HepG2 (cell line): Measurements from ENCODE around the gene CA10. TPM values are rescaled to one million over a fixed set of nuclear protein-coding genes. Genes with fewer than 3 reads are reported as not detected.
A peak's percentile ranks its signal among the peaks of the same experiment; 100 is the strongest.

Experiments
- ATAC-seq: fragments of 200-7000 bp; cut with Tn5 transposase; 3 replicates; pipeline ENCODE4 v1.9.1; 2020; ENCODE audit warnings: mild to moderate bottlenecking, moderate library complexity
- BruUV-seq: library from RNA; stranded (reverse); fragments of 400-500 nt; replicated peaks from 2 replicates; lab custom pipeline; 2021; lab: Mats Ljungman, UMichigan
- CTCF ChIA-PET: fragments of 300-600 bp; formaldehyde crosslinking; extraction: SDS; loops from one replicate; lab custom pipeline; 2021; ENCODE audit warnings: low total read pairs, inconsistent platforms, low intra/inter-chr PET ratio; lab: Yijun Ruan, JAX
- POLR2A ChIA-PET: fragments of 350-600 bp; sonication (Branson Sonifier 250); formaldehyde crosslinking; loops from one replicate; lab custom pipeline; 2020; ENCODE audit warnings: antibody characterized with exemption, inconsistent platforms; lab: Yijun Ruan, JAX
- DNase-seq: peaks from one replicate; pipeline ENCODE4 v3.0.0-alpha.2; 2015; ENCODE audit warnings: low spot score
- FAIRE-seq: peaks from 3 replicates; lab custom pipeline; 2011; peaks lifted over from hg19 to GRCh38; lab: Jason Lieb, UNC
- H2AFZ ChIP-seq: one replicate; pipeline ENCODE4 v1.6.1; 2011; ENCODE audit warnings: low read length, inconsistent platforms
- H3K27ac ChIP-seq: fragments of 300-600 bp; 3 replicates; pipeline ENCODE4 v1.8.0; 2011; ENCODE audit warnings: mixed run types, mild to moderate bottlenecking, mixed read lengths, low read length, inconsistent platforms; ENCODE audit not compliant: insufficient read depth; ENCODE audit errors: extremely low read length
- H3K27me3 ChIP-seq, 2 experiments: fragments of 200-600 bp in 1 of 2; 2 replicates in 1 of 2; 3 replicates in 1 of 2; pipeline versions ENCODE4 v1.6.0 to v1.8.0; 2011; ENCODE audit warnings: low read length in 2 of 2, mild to moderate bottlenecking in 2 of 2, moderate library complexity in 2 of 2, inconsistent platforms in 1 of 2; ENCODE audit not compliant: insufficient read depth in 2 of 2, control insufficient read depth in 1 of 2
- H3K36me3 ChIP-seq, 2 experiments: fragments of 200-600 bp in 1 of 2; replicated peaks in 1 of 2; 2 replicates in 1 of 2; 3 replicates in 1 of 2; pipeline versions ENCODE4 v1.5.1 to v1.8.0; 2011; ENCODE audit warnings: low read length in 2 of 2, inconsistent platforms in 1 of 2; ENCODE audit not compliant: insufficient read depth in 2 of 2, control insufficient read depth in 1 of 2
- H3K4me1 ChIP-seq: 2 replicates; pipeline ENCODE4 v1.5.1; 2012; ENCODE audit warnings: low read length, inconsistent platforms; ENCODE audit not compliant: insufficient read depth
- H3K4me2 ChIP-seq: 2 replicates; pipeline ENCODE4 v1.6.0; 2011; ENCODE audit warnings: low read depth, low read length, inconsistent platforms
- H3K4me3 ChIP-seq, 3 experiments: fragments of 200-600 bp in 1 of 3; sonication (generic), shearing (Covaris generic) in 1 of 3; replicated peaks in 1 of 3; 2 replicates each; pipeline ENCODE4 v1.5.1; 2011 to 2016; ENCODE audit warnings: low read length in 3 of 3, inconsistent platforms in 2 of 3, low read depth in 2 of 3, mild to moderate bottlenecking in 2 of 3, control low read depth in 1 of 3, mixed read lengths in 1 of 3; ENCODE audit not compliant: insufficient read depth in 1 of 3
- H3K79me2 ChIP-seq: one replicate; pipeline ENCODE4 v1.6.1; 2011; ENCODE audit warnings: low read length, inconsistent platforms; ENCODE audit not compliant: insufficient read depth
- H3K9ac ChIP-seq: 2 replicates; pipeline ENCODE4 v1.6.0; 2011; ENCODE audit warnings: mild to moderate bottlenecking, low read depth, low read length, inconsistent platforms; ENCODE audit not compliant: insufficient read depth
- H3K9me3 ChIP-seq: 2 replicates; pipeline ENCODE4 v1.5.1; 2012; ENCODE audit warnings: mild to moderate bottlenecking, low read length
- H4K20me1 ChIP-seq: 2 replicates; pipeline ENCODE4 v1.6.0; 2011; ENCODE audit warnings: inconsistent platforms, mild to moderate bottlenecking, low read length, moderate library complexity; ENCODE audit not compliant: insufficient read depth
- ADNP ChIP-seq: sonication (generic); formaldehyde crosslinking; IDR thresholded peaks from 2 replicates; pipeline ENCODE4 v1.4.0; 2020; ENCODE audit warnings: missing genetic modification reagents
- CBX5 ChIP-seq: sonication (generic); formaldehyde crosslinking; IDR thresholded peaks from 2 replicates; pipeline ENCODE4 v1.4.0; 2020; ENCODE audit warnings: missing genetic modification reagents, borderline replicate concordance
- CCDC6 ChIP-seq: sonication (generic); formaldehyde crosslinking; IDR thresholded peaks from 2 replicates; pipeline ENCODE4 v1.8.1; 2022; ENCODE audit warnings: mild to moderate bottlenecking, missing genetic modification reagents, moderate library complexity
- JARID2 ChIP-seq: sonication (generic); formaldehyde crosslinking; IDR thresholded peaks from 2 replicates; pipeline ENCODE4 v1.8.1; 2023; ENCODE audit warnings: missing genetic modification reagents, inconsistent platforms; ENCODE audit not compliant: insufficient replicate concordance
- KAT8 ChIP-seq: IDR thresholded peaks from 2 replicates; pipeline ENCODE4 v1.6.1; 2016; ENCODE audit warnings: missing genetic modification reagents, missing compliant biosample characterization
- KLF16 ChIP-seq, 2 experiments: sonication (generic) in 1 of 2; formaldehyde crosslinking in 1 of 2; IDR thresholded peaks; 2 replicates each; pipeline versions ENCODE4 v1.6.1 to v1.8.0; 2016 to 2023; ENCODE audit warnings: missing genetic modification reagents in 2 of 2, missing compliant biosample characterization in 1 of 2
- MAZ ChIP-seq, 2 experiments: sonication (generic) in 1 of 2; formaldehyde crosslinking in 1 of 2; IDR thresholded peaks; 2 replicates each; pipeline versions ENCODE4 v1.5.0 to v1.6.1; 2012 to 2020; ENCODE audit warnings: low read depth in 2 of 2, mild to moderate bottlenecking in 2 of 2, borderline replicate concordance in 1 of 2, improper control_type of control experiment in 1 of 2, low read length in 1 of 2, missing genetic modification reagents in 1 of 2, moderate library complexity in 1 of 2
- NFKB2 ChIP-seq: sonication (generic); formaldehyde crosslinking; IDR thresholded peaks from 2 replicates; pipeline ENCODE4 v1.4.0; 2020; ENCODE audit warnings: missing genetic modification reagents, borderline replicate concordance
- NR1H2 ChIP-seq: sonication (generic); formaldehyde crosslinking; IDR thresholded peaks from 2 replicates; pipeline ENCODE4 v1.8.1; 2022; ENCODE audit warnings: low read depth, missing genetic modification reagents, borderline replicate concordance
- NR2F6 ChIP-seq, 2 experiments: IDR thresholded peaks; 2 replicates each; pipeline ENCODE4 v1.6.1; 2016; ENCODE audit warnings: antibody characterized with exemption in 1 of 2, mild to moderate bottlenecking in 1 of 2
- PAWR ChIP-seq: sonication (generic); formaldehyde crosslinking; IDR thresholded peaks from 2 replicates; pipeline ENCODE4 v1.4.0; 2020; ENCODE audit warnings: missing genetic modification reagents, mild to moderate bottlenecking, borderline replicate concordance
- PHB2 ChIP-seq: fragments of 450-650 bp; IDR thresholded peaks from 2 replicates; pipeline ENCODE4 v1.6.1; 2018; ENCODE audit not compliant: partially characterized antibody
- RAD51 ChIP-seq: fragments of 450-650 bp; IDR thresholded peaks from 2 replicates; pipeline ENCODE4 v1.6.1; 2016; ENCODE audit warnings: borderline replicate concordance
- SAFB2 ChIP-seq: sonication (generic); formaldehyde crosslinking; IDR thresholded peaks from 2 replicates; pipeline ENCODE4 v1.5.1; 2020; ENCODE audit warnings: missing genetic modification reagents, low read depth, mild to moderate bottlenecking, borderline replicate concordance
- SKI ChIP-seq: fragments of 450-650 bp; IDR thresholded peaks from one replicate; pipeline ENCODE4 v1.6.1; 2018; ENCODE audit warnings: mild to moderate bottlenecking; ENCODE audit not compliant: partially characterized antibody
- SKIL ChIP-seq: sonication (generic); formaldehyde crosslinking; IDR thresholded peaks from 2 replicates; pipeline ENCODE4 v1.8.0; 2022; ENCODE audit warnings: missing genetic modification reagents, mild to moderate bottlenecking, moderate library complexity, borderline replicate concordance
- TFDP1 ChIP-seq: IDR thresholded peaks from 2 replicates; pipeline ENCODE4 v1.6.1; 2016; ENCODE audit warnings: missing compliant biosample characterization, missing genetic modification reagents, borderline replicate concordance
- THAP11 ChIP-seq: IDR thresholded peaks from 2 replicates; pipeline ENCODE4 v1.6.1; 2016; ENCODE audit warnings: missing biosample characterization, missing genetic modification reagents
- XBP1 ChIP-seq: sonication (generic); formaldehyde crosslinking; IDR thresholded peaks from 2 replicates; pipeline ENCODE4 v1.5.0; 2020; ENCODE audit warnings: missing genetic modification reagents
- ZNF296 ChIP-seq: sonication (generic); formaldehyde crosslinking; conservative IDR thresholded peaks from 2 replicates; pipeline ENCODE4 v1.5.0; 2020; ENCODE audit warnings: mild to moderate bottlenecking, missing genetic modification reagents
- ZNF331 ChIP-seq: sonication (generic); formaldehyde crosslinking; IDR thresholded peaks from 2 replicates; pipeline ENCODE4 v1.4.0; 2020; ENCODE audit warnings: missing genetic modification reagents
- ZNF354B ChIP-seq: sonication (generic); formaldehyde crosslinking; IDR thresholded peaks from 2 replicates; pipeline ENCODE4 v1.8.0; 2022; ENCODE audit warnings: mild to moderate bottlenecking, missing genetic modification reagents
- ZNF496 ChIP-seq: sonication (generic); formaldehyde crosslinking; IDR thresholded peaks from 2 replicates; pipeline ENCODE4 v1.8.1; 2023; ENCODE audit warnings: mild to moderate bottlenecking, moderate library complexity, missing genetic modification reagents; ENCODE audit not compliant: insufficient replicate concordance
- WGBS: methylation state at CpG from one replicate; pipeline ENCODE4 v1.1.6; 2017; ENCODE audit warnings: low lambda C conversion rate; 5-methylcytosine and 5-hydroxymethylcytosine counted together
- in situ Hi-C: cut with HindIII; loops from 2 replicates; pipeline ENCODE4 v1.10.0; 2017; ENCODE audit warnings: low pct_unique_long_range_greater_than_20kb; ENCODE audit not compliant: extremely low pct_ligation_motif_present
- intact Hi-C: fragments of 100-400 bp; cut with micrococcal nuclease; formaldehyde crosslinking; loops from one replicate; pipeline ENCODE4 v1.10.0; 2022; ENCODE audit not compliant: unreplicated experiment
- polyA plus RNA-seq, 8 experiments: library from polyadenylated mRNA; depleted of rRNA in 3 of 8; stranded (reverse) in 7 of 8; unstranded in 1 of 8; fragments of >200 nt; fragmentation: Illumina TruSeq in 4 of 8; extraction: Trizol in 4 of 8; gene quantifications; 2 replicates each; pipeline versions ENCODE4 v1.2.1 to v1.2.3, GENCODE V29; 2011 to 2016; ENCODE audit warnings: low read depth in 4 of 8, missing spikeins in 1 of 8, mixed read lengths in 1 of 8; ENCODE audit not compliant: insufficient read depth in 1 of 8
- total RNA-seq, 5 experiments: library from RNA; depleted of rRNA; stranded (reverse); fragments of >200 nt; fragmentation: Illumina TruSeq; extraction: Trizol; gene quantifications; 2 replicates each; pipeline ENCODE4 v1.2.3, GENCODE V29; 2016; ENCODE audit warnings: low read depth in 1 of 5

CA10 gene
- total and polyA plus RNA-seq, 2 of the 13 experiments (the other 11 are each of a cell fraction or from before 2014, with no cell fraction given) = not detected

GRCh38 chr17:51764387-51764971 is 394.0 kb downstream of the CA10 start:
- H3K9me3 ChIP-seq = no peaks in the 10 kb centered on the region
- no peak overlapping the region for H3K4me2 ChIP-seq
- ATAC-seq = peak; percentile 100
- no peak overlapping the region for H3K9ac ChIP-seq
- no peaks in the 10 kb centered on the region for H3K79me2 ChIP-seq
- H3K4me3 ChIP-seq = no peak overlapping the region
- no peaks in the 10 kb centered on the region for H3K27me3 ChIP-seq
- H4K20me1 ChIP-seq = no peaks in the 10 kb centered on the region
- BruUV-seq = no TSS peak
- intact Hi-C loops (loop anchor here (1.0 kb wide), 2 partner anchors 342 to 393 kb away; no protein-coding TSS in a partner anchor), in situ Hi-C loops (loop anchor here (10.0 kb wide), 1 partner anchor 340 kb away; no protein-coding TSS in a partner anchor)
- CTCF ChIA-PET = interaction anchor here (2.0 kb wide), 1 partner anchor 342 kb away, joined by 15 read pairs; no protein-coding TSS in a partner anchor
- WGBS = 3% methylated on average over 4 of the region's 4 CpGs
- peak; percentile 95 for FAIRE-seq
- POLR2A ChIA-PET = no interaction called here
- no peaks in the 10 kb centered on the region for H3K4me1 ChIP-seq
- H3K27ac ChIP-seq = no peak overlapping the region
- no peak overlapping the region for H2AFZ ChIP-seq
- H3K36me3 ChIP-seq = no peaks in the 10 kb centered on the region
- DNase-seq = peak; percentile 60
- TF ChIP-seq NFKB2 (CRISPR knock-in tag) (no peak), TFDP1 (CRISPR knock-in tag) (0 out of 2 replicates have a peak, but pooled peaks have one; percentile 28), NR1H2 (CRISPR knock-in tag) (no peak), KAT8 (no peak), KLF16 (CRISPR knock-in tag; IDR thresholded peaks at IDR 0.05) (peak in 1 of 2 experiments; percentile 46; a peak in 1 of 4 replicates), SKI (no peak), MAZ (IDR thresholded peaks at IDR 0.05; ENCODE audit: borderline replicate concordance, low read depth, low read length) (no peak), MAZ (CRISPR knock-in tag; IDR thresholded peaks at IDR 0.05; ENCODE audit: low read depth) (no peak), PAWR (CRISPR knock-in tag) (no peak), ZNF331 (CRISPR knock-in tag) (peak; percentile 25; the same call in 1 of the 2 replicates), JARID2 (no peak), THAP11 (CRISPR knock-in tag) (no peak), CBX5 (peak; percentile 54; the same call in 1 of the 2 replicates), CCDC6 (CRISPR knock-in tag) (no peak), SAFB2 (CRISPR knock-in tag) (no peak), ZNF354B (CRISPR knock-in tag) (no peak), ADNP (CRISPR knock-in tag) (no peak), ZNF496 (CRISPR knock-in tag) (no peak), ZNF296 (no peak), PHB2 (no peak), NR2F6 (IDR thresholded peaks at IDR 0.05) (no peak), NR2F6 (CRISPR knock-in tag; IDR thresholded peaks at IDR 0.05) (no peak), RAD51 (no peak), SKIL (CRISPR knock-in tag) (no peak), XBP1 (CRISPR knock-in tag) (no peak)
